GM13977 (cell line): Measurements from ENCODE around the gene KDM4B.
A peak's percentile ranks its signal among the peaks of the same experiment; 100 is the strongest.

Experiments
- DNase-seq: peaks from one replicate; pipeline ENCODE4 v3.0.0; 2012; ENCODE audit warnings: low spot score
- in situ Hi-C: fragments of 300-500 bp; cut with MboI; formaldehyde crosslinking; loops from one replicate; pipeline ENCODE4 v1.12.0; 2022; ENCODE audit warnings: low sequenced_read_pairs, low pct_unique_long_range_greater_than_20kb, mixed read lengths, inconsistent platforms; ENCODE audit not compliant: unreplicated experiment
- TF ChIP-seq, protein P1 (sequence below): IDR thresholded peaks from 2 replicates; pipeline ENCODE4 v1.5.1; 2012; ENCODE audit warnings: mild to moderate bottlenecking, control low read depth; ENCODE audit not compliant: insufficient read depth; ENCODE audit errors: extremely low read depth, missing control alignments

Gene KDM4B

DNA sequence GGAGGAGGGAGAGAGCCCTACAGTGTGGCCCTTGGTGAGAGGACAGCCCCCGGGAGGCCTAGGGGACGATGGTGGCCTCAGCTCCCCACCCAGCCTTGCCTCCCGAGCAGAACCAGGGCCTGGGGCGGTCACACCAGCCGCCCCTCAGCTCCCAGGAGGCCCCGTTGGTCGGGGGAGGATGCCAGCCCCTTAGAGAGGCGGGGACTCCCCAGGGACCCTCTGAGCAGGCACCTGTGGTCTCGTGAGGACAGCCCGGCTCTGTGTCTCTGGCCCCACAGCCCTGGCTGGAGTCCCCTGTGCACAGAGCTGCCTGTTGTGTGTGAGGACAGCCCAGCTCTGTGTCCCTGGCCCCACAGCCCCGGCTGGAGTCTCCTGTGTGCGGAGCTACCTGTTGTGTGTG, 158.8 kb downstream of the KDM4B start:
- TF ChIP-seq, protein P1, sequence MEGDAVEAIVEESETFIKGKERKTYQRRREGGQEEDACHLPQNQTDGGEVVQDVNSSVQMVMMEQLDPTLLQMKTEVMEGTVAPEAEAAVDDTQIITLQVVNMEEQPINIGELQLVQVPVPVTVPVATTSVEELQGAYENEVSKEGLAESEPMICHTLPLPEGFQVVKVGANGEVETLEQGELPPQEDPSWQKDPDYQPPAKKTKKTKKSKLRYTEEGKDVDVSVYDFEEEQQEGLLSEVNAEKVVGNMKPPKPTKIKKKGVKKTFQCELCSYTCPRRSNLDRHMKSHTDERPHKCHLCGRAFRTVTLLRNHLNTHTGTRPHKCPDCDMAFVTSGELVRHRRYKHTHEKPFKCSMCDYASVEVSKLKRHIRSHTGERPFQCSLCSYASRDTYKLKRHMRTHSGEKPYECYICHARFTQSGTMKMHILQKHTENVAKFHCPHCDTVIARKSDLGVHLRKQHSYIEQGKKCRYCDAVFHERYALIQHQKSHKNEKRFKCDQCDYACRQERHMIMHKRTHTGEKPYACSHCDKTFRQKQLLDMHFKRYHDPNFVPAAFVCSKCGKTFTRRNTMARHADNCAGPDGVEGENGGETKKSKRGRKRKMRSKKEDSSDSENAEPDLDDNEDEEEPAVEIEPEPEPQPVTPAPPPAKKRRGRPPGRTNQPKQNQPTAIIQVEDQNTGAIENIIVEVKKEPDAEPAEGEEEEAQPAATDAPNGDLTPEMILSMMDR: no peak
- in situ Hi-C loops: no loop called here
- no peak for DNase-seq

- in situ Hi-C loops: no loop called here
- no peak for DNase-seq
- TF ChIP-seq, protein P1: no peak
Observed at GRCh38 chr19:5128251-5128935, 159.5 kb downstream of the KDM4B start.

DNA sequence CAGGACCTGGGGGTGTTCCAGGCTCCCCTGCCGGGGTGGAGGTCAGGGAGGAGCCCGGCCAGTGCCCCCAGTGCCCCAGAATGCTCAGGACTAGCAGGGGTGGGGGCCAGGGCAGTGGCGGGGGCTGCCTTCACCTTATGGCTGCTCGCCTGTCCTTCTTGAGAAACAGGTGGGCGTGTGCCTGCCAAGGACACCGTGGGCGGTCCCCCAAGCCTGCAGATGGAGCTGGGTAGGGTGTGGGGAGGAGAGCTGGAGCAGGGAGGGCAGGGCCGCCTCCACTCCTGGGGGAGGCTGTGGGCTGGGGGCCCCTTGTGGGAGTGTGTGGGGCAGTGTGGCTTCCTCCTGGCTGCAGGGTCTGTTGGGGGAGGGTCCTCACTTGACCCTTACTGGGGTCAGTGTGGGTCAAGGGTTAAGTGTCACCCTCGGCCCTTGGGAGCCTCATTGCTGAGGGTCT, 160.1 kb downstream of the KDM4B start:
- TF ChIP-seq, protein P1: no peak
- no peak for DNase-seq
- in situ Hi-C loops: no loop called here

GRCh38 chr19:5129691-5130090, 160.8 kb downstream of the KDM4B start:
- no peak for DNase-seq
- TF ChIP-seq, protein P1: no peak
- in situ Hi-C loops: no loop called here

GRCh38 chr19:5130371-5131030, 161.6 kb downstream of the KDM4B start:
- DNase-seq: peak; percentile 87
- in situ Hi-C loops: no loop called here
- TF ChIP-seq, protein P1: no peak

- in situ Hi-C loops: no loop called here
- TF ChIP-seq, protein P1: peak; percentile 51
- DNase-seq: peak; percentile 89
Observed at GRCh38 chr19:5131031-5131505, 162.2 kb downstream of the KDM4B start.
